Liver (tissue), 9 donors: Measurements from ENCODE around the gene NLRP6. TPM values are rescaled to one million over a fixed set of nuclear protein-coding genes. Genes with fewer than 3 reads are reported as not detected.
"Not testable (repeated sequence)": the region's sequence is repeated elsewhere in the genome, so short reads cannot be mapped to it uniquely, and the experiment has no call there.

Source experiments
- DNase-seq: peaks from one replicate; pipeline ENCODE4 v3.0.0-alpha.2; 2017; ENCODE audit warnings: low spot score
- H3K27ac ChIP-seq, 2 donors: one replicate each; pipeline ENCODE4 v1.7.0; 2013; ENCODE audit warnings: inconsistent platforms in 2 of 2, low read length in 2 of 2, control low read depth in 1 of 2, low read depth in 1 of 2, mild to moderate bottlenecking in 1 of 2
- H3K27me3 ChIP-seq, 4 donors: one replicate each; pipeline versions ENCODE4 v1.6.1 to v1.7.0; 2013; ENCODE audit warnings: low read length in 3 of 4, inconsistent platforms in 1 of 4, mild to moderate bottlenecking in 1 of 4, moderate library complexity in 1 of 4; ENCODE audit not compliant: control insufficient read depth in 4 of 4, insufficient read depth in 4 of 4
- H3K36me3 ChIP-seq, 4 donors: one replicate each; pipeline versions ENCODE4 v1.6.1 to v1.7.0; 2013; ENCODE audit warnings: low read length in 3 of 4, mild to moderate bottlenecking in 3 of 4, low read depth in 1 of 4, moderate library complexity in 1 of 4; ENCODE audit not compliant: control insufficient read depth in 4 of 4, insufficient read depth in 3 of 4
- H3K4me1 ChIP-seq, 4 donors: one replicate each; pipeline versions ENCODE4 v1.6.1 to v1.7.0; 2013; ENCODE audit warnings: low read length in 3 of 4, mild to moderate bottlenecking in 3 of 4, moderate library complexity in 1 of 4; ENCODE audit not compliant: control insufficient read depth in 4 of 4, insufficient read depth in 4 of 4
- H3K4me3 ChIP-seq, 3 donors: one replicate each; pipeline versions ENCODE4 v1.6.1 to v1.7.0; 2013; ENCODE audit warnings: low read length in 3 of 3, control low read depth in 1 of 3, low read depth in 1 of 3, mild to moderate bottlenecking in 1 of 3
- H3K9ac ChIP-seq, 2 donors: one replicate each; pipeline ENCODE4 v1.7.0; 2013; ENCODE audit warnings: low read length in 2 of 2, mild to moderate bottlenecking in 2 of 2, moderate library complexity in 2 of 2, control low read depth in 1 of 2, low read depth in 1 of 2
- H3K9me3 ChIP-seq, 4 donors: one replicate each; pipeline versions ENCODE4 v1.6.1 to v1.7.0; 2013; ENCODE audit warnings: low read length in 3 of 4; ENCODE audit not compliant: control insufficient read depth in 4 of 4
- CTCF ChIP-seq: fragments of 150-350 bp; IDR thresholded peaks from 2 replicates; pipeline ENCODE4 v1.5.1; 2017; ENCODE audit warnings: improper control_type of control experiment, low read depth, low read length; ENCODE audit not compliant: missing input control
- EGR1 ChIP-seq, 2 donors: IDR thresholded peaks; 2 replicates each; pipeline ENCODE4 v1.6.1; 2016 to 2018; ENCODE audit warnings: antibody characterized with exemption in 2 of 2, low read depth in 2 of 2
- FOXA1 ChIP-seq: IDR thresholded peaks from 2 replicates; pipeline ENCODE4 v1.6.1; 2016; ENCODE audit warnings: antibody characterized with exemption
- FOXA2 ChIP-seq: IDR thresholded peaks from 2 replicates; pipeline ENCODE4 v1.6.1; 2016; ENCODE audit warnings: antibody characterized with exemption
- GABPA ChIP-seq, 2 donors: IDR thresholded peaks in 1 of 2; conservative IDR thresholded peaks in 1 of 2; 2 replicates each; pipeline ENCODE4 v1.6.1; 2016; ENCODE audit warnings: antibody characterized with exemption in 2 of 2, mild to moderate bottlenecking in 1 of 2, moderate library complexity in 1 of 2
- HNF4A ChIP-seq, 2 donors: conservative IDR thresholded peaks; 2 replicates each; pipeline ENCODE4 v1.6.1; 2016; ENCODE audit warnings: antibody characterized with exemption in 2 of 2, mild to moderate bottlenecking in 2 of 2
- HNF4G ChIP-seq: IDR thresholded peaks from 2 replicates; pipeline ENCODE4 v1.6.1; 2016; ENCODE audit warnings: antibody characterized with exemption
- JUND ChIP-seq, 2 donors: IDR thresholded peaks; 2 replicates each; pipeline ENCODE4 v1.6.1; 2016; ENCODE audit warnings: antibody characterized with exemption in 2 of 2
- MAX ChIP-seq: IDR thresholded peaks from 2 replicates; pipeline ENCODE4 v1.6.1; 2016; ENCODE audit warnings: antibody characterized with exemption
- NR2F2 ChIP-seq: IDR thresholded peaks from 2 replicates; pipeline ENCODE4 v1.6.1; 2016; ENCODE audit warnings: antibody characterized with exemption
- RAD21 ChIP-seq, 2 donors: IDR thresholded peaks; 2 replicates each; pipeline ENCODE4 v1.6.1; 2016; ENCODE audit warnings: antibody characterized with exemption in 2 of 2, mild to moderate bottlenecking in 2 of 2
- RXRA ChIP-seq, 2 donors: IDR thresholded peaks; 2 replicates each; pipeline ENCODE4 v1.6.1; 2017 to 2018; ENCODE audit warnings: antibody characterized with exemption in 2 of 2, mild to moderate bottlenecking in 1 of 2
- SP1 ChIP-seq: IDR thresholded peaks from 2 replicates; pipeline ENCODE4 v1.6.1; 2018; ENCODE audit warnings: antibody characterized with exemption, mild to moderate bottlenecking
- YY1 ChIP-seq: IDR thresholded peaks from 2 replicates; pipeline ENCODE4 v1.6.1; 2016; ENCODE audit warnings: antibody characterized with exemption, mild to moderate bottlenecking
- WGBS: extraction: QIAGEN DNeasy Blood & Tissue Kit; methylation state at CpG from one replicate; pipeline ENCODE4 v1.1.7; 2013; 5-methylcytosine and 5-hydroxymethylcytosine counted together
- polyA plus RNA-seq, 2 donors: library from polyadenylated mRNA; stranded (reverse) in 1 of 2; unstranded in 1 of 2; fragments of 200-250 nt in 1 of 2; fragments of >200 nt in 1 of 2; fragmentation: Nextera tagmentation in 1 of 2; extraction: Ambion mirVana in 1 of 2; gene quantifications; one replicate each; pipeline versions ENCODE4 v1.2.1 to v1.2.3, GENCODE V29; 2013 to 2015
- total RNA-seq, 2 donors: library from RNA; depleted of rRNA; stranded (reverse); fragments of >200 nt; gene quantifications; one replicate each; pipeline ENCODE4 v1.2.3, GENCODE V29; 2014
- TF ChIP-seq, protein P1 (sequence below): IDR thresholded peaks from 2 replicates; pipeline ENCODE4 v1.6.1; 2016; ENCODE audit warnings: antibody characterized with exemption
- TF ChIP-seq, protein P2 (sequence below): IDR thresholded peaks from 2 replicates; pipeline ENCODE4 v1.6.1; 2016; ENCODE audit warnings: antibody characterized with exemption, mild to moderate bottlenecking
- donor health status: healthy.
- donor health status: healthy.
- donor health status: healthy.
- donor health status: healthy.
- donor health status: healthy.

NLRP6 gene
- total and polyA plus RNA-seq, 4 donors = 0.05 to 5.7 (median 0.97) TPM

DNA sequence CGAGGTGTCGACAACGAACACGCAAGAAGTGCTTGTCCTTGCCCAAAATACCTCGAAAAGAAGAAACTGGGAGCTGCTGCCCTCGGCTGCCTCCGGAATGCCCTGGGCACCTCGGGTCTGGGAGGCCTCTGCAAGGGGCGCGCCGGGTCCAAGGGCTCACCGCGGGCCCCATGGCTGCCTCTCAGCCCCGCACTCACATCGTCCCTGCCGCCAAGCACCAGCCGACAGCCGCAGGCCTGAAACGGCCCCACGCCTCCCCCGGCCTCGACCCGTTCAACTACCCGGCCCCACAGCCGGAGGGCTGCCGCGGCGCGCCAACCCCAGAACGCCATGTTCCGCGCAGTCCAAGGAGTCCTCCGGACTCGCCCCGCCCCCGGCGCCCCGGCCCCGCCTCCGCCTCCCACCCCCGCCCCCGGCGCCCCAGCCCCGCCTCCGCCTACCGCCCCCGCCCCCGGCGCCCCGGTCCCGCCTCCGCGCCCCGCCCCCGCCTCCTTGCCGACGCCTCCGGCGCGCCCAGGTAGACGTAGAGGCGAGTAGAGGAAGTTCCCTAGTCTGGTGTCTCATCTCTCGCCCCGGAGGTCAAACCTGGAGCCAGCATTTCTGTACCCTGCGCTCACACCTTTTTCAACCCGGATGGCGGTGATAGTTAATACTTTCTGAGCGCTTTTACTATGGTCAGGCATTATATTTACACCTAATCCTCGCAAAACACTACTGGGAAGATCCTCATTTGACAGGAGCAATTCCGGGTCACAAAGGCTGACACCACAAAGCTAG, 42.0 kb upstream of the NLRP6 start, which contains the start of gene SIRT3:
TSS of gene SIRT3 (minus strand) at position 346 of the 777 bp plus-strand sequence. CDS start at position 332, 14 bp downstream.
- Histone ChIP-seq H3K4me1 (peaks cover 3 to 26% (median 19%) of the 10 kb centered on the region in 4 donors), H3K4me3 (peak within 1 kb of the TSS; percentile 85 to 94 (median 85)), H3K9me3 (no peaks in the 10 kb centered on the region), H3K9ac (peak within 1 kb of the TSS; percentile 65 to 87), H3K27ac (peak within 1 kb of the TSS; percentile 88 to 98), H3K27me3 (no peaks in the 10 kb centered on the region), H3K36me3 (peaks cover 0 to 12% (median 4%) of the 10 kb centered on the region in 4 donors)
- TF ChIP-seq NR2F2 (peak; percentile 38), RAD21 (IDR thresholded peaks at IDR 0.05) (peak in 1 of 2 donors; percentile 3), HNF4G (no peak), RXRA (IDR thresholded peaks at IDR 0.05) (peak in 1 of 2 donors; percentile 27), YY1 (peak; percentile 75), FOXA1 (no peak), CTCF (peak; percentile 37), FOXA2 (no peak), SP1 (peak; percentile 42), HNF4A (conservative IDR thresholded peaks at IDR 0.05) (peak in 1 of 2 donors; percentile 19), MAX (peak; percentile 23), EGR1 (IDR thresholded peaks at IDR 0.05; ENCODE audit: low read depth in 2 of 2) (peak; percentile 58 to 66)
- TF ChIP-seq, protein P1, sequence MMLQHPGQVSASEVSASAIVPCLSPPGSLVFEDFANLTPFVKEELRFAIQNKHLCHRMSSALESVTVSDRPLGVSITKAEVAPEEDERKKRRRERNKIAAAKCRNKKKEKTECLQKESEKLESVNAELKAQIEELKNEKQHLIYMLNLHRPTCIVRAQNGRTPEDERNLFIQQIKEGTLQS = no peak
- peak; percentile 94 for DNase-seq
- under 1% methylated on average over 70 of the region's 70 CpGs for WGBS

GRCh38 chr11:236774-237767, 41.1 kb upstream of the NLRP6 start, which contains the start of gene PSMD13:
TSS of gene PSMD13 (plus strand) at chr11:236976. CDS start at chr11:237050, 74 bp downstream.
- H3K4me1 ChIP-seq = peaks cover 3 to 26% (median 19%) of the 10 kb centered on the region in 4 donors
- TF ChIP-seq FOXA2 = no peak
- peak; percentile 1 for TF ChIP-seq MAX
- TF ChIP-seq, protein P2, sequence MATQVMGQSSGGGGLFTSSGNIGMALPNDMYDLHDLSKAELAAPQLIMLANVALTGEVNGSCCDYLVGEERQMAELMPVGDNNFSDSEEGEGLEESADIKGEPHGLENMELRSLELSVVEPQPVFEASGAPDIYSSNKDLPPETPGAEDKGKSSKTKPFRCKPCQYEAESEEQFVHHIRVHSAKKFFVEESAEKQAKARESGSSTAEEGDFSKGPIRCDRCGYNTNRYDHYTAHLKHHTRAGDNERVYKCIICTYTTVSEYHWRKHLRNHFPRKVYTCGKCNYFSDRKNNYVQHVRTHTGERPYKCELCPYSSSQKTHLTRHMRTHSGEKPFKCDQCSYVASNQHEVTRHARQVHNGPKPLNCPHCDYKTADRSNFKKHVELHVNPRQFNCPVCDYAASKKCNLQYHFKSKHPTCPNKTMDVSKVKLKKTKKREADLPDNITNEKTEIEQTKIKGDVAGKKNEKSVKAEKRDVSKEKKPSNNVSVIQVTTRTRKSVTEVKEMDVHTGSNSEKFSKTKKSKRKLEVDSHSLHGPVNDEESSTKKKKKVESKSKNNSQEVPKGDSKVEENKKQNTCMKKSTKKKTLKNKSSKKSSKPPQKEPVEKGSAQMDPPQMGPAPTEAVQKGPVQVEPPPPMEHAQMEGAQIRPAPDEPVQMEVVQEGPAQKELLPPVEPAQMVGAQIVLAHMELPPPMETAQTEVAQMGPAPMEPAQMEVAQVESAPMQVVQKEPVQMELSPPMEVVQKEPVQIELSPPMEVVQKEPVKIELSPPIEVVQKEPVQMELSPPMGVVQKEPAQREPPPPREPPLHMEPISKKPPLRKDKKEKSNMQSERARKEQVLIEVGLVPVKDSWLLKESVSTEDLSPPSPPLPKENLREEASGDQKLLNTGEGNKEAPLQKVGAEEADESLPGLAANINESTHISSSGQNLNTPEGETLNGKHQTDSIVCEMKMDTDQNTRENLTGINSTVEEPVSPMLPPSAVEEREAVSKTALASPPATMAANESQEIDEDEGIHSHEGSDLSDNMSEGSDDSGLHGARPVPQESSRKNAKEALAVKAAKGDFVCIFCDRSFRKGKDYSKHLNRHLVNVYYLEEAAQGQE = no peak
- TF ChIP-seq RAD21 (IDR thresholded peaks at IDR 0.05) = peak in 1 of 2 donors; percentile 12
- TF ChIP-seq YY1 = peak; percentile 81
- TF ChIP-seq JUND (IDR thresholded peaks at IDR 0.05) = no peak
- no peak for TF ChIP-seq FOXA1
- TF ChIP-seq EGR1 (IDR thresholded peaks at IDR 0.05; ENCODE audit: low read depth in 2 of 2) = peak in 1 of 2 donors; percentile 24
- TF ChIP-seq GABPA (IDR thresholded peaks at IDR 0.05 in 1 of 2, conservative IDR thresholded peaks at IDR 0.05 in 1 of 2) = peak; percentile 78 to 96
- peak; percentile 27 for TF ChIP-seq SP1
- H3K9ac ChIP-seq = peak within 1 kb of the TSS; percentile 65 to 87
- peaks cover 0 to 15% (median 9%) of the 10 kb centered on the region in 4 donors for H3K36me3 ChIP-seq
- peak within 1 kb of the TSS; percentile 85 to 94 (median 85) for H3K4me3 ChIP-seq
- H3K27me3 ChIP-seq = no peaks in the 10 kb centered on the region
- DNase-seq = peak; percentile 86
- no peaks in the 10 kb centered on the region for H3K9me3 ChIP-seq
- 1% methylated on average over 62 of the region's 62 CpGs for WGBS
- peak within 1 kb of the TSS; percentile 88 to 98 for H3K27ac ChIP-seq

DNA sequence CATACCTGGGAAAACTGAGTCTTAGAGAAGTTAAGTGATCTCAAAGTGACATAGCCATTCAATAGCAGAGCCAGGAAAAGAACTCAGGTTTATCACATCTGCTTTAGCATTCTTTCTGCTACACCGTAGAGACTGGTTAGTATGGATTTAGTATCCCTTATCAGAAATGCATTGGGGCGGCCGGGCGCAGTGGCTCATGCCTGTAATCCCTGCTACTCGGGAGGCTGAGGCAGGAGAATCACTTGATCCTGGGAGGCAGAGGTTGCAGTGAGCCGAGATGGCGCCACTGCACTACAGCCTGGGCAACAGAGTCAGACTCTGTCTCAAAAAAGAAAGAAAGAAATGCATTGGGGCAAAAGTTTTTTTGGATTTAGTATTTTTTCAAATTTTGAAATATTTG, 39.9 kb upstream of the NLRP6 start:
- 90% methylated on average over 7 of the region's 7 CpGs for WGBS
- not testable (repeated sequence) for H3K9me3 ChIP-seq, DNase-seq, H3K27me3 ChIP-seq, H3K27ac ChIP-seq, H3K4me3 ChIP-seq, H3K9ac ChIP-seq
- peaks cover 0 to 18% (median 6%) of the 10 kb centered on the region in 4 donors for H3K36me3 ChIP-seq
- peaks cover 3 to 26% (median 19%) of the 10 kb centered on the region in 4 donors for H3K4me1 ChIP-seq
